ENCODE measurements around the gene C17orf75. TPM values are rescaled to one million over a fixed set of nuclear protein-coding genes. Genes with fewer than 3 reads are reported as not detected.
A peak's percentile ranks its signal among the peaks of the same experiment; 100 is the strongest.

C17orf75 gene
- total and polyA plus RNA-seq, 10 donors, result 9.3 to 25.8 (median 14.5) TPM

DNA sequence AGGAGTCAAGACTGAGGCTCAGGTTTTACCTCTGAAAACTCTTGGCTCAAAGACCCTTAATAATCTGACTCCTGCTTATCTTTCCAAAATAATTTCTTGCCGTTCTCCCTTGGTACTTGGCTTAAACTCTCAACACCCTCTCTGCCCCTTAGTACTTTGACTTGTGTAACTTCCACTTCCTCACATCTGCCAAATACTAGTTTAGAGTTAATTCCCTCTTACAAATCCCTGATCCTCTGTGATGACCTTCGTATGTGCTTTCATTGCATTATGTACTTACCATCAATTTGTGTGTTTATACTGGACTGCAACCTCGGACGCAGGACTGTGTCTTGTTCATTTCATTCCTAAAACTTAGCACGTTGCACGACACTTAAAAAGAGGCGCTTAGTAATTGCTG lies 43.1 kb upstream of the C17orf75 start:
- WGBS, 5 donors, result 85 to 92% (median 88%) methylated on average over 7 of the region's 7 CpGs
- intact Hi-C loops (cut with DNase I; ENCODE audit: low total_unique reads), result no loop called here
- Histone ChIP-seq H3K4me3 (no peak overlapping the region), H3K27me3 (replicated peaks in 1 of 7) (no peaks in the 10 kb centered on the region), H3K36me3 (peaks cover 0 to 80% (median 25%) of the 10 kb centered on the region in 6 donors), H3K4me1 (no peaks in the 10 kb centered on the region), H3K9me3 (no peaks in the 10 kb centered on the region), H3K27ac (no peak overlapping the region)
- no peak for DNase-seq
- TF ChIP-seq, protein P1, sequence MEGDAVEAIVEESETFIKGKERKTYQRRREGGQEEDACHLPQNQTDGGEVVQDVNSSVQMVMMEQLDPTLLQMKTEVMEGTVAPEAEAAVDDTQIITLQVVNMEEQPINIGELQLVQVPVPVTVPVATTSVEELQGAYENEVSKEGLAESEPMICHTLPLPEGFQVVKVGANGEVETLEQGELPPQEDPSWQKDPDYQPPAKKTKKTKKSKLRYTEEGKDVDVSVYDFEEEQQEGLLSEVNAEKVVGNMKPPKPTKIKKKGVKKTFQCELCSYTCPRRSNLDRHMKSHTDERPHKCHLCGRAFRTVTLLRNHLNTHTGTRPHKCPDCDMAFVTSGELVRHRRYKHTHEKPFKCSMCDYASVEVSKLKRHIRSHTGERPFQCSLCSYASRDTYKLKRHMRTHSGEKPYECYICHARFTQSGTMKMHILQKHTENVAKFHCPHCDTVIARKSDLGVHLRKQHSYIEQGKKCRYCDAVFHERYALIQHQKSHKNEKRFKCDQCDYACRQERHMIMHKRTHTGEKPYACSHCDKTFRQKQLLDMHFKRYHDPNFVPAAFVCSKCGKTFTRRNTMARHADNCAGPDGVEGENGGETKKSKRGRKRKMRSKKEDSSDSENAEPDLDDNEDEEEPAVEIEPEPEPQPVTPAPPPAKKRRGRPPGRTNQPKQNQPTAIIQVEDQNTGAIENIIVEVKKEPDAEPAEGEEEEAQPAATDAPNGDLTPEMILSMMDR (IDR thresholded peaks at IDR 0.05 in 8 of 11, conservative IDR thresholded peaks at IDR 0.05 in 3 of 11), result no peak
- no peak for TF ChIP-seq POLR2A (IDR thresholded peaks at IDR 0.05)

GRCh38 chr17:32383926-32384434 lies 42.0 kb upstream of the C17orf75 start:
- WGBS, 5 donors, result 86 to 97% (median 91%) methylated on average over 1 of the region's 1 CpG
- DNase-seq, result no peak
- intact Hi-C loops (cut with DNase I; ENCODE audit: low total_unique reads), result no loop called here
- TF ChIP-seq POLR2AphosphoS5 (IDR thresholded peaks at IDR 0.05) (no peak), POLR2A (IDR thresholded peaks at IDR 0.05) (no peak)
- TF ChIP-seq, protein P1 (IDR thresholded peaks at IDR 0.05 in 8 of 11, conservative IDR thresholded peaks at IDR 0.05 in 3 of 11), result no peak
- no peaks in the 10 kb centered on the region for H3K4me1 ChIP-seq
- H3K27ac ChIP-seq, result no peak overlapping the region
- H3K27me3 ChIP-seq (replicated peaks in 1 of 7), result no peaks in the 10 kb centered on the region
- no peaks in the 10 kb centered on the region for H3K9me3 ChIP-seq
- peaks cover 0 to 80% (median 34%) of the 10 kb centered on the region in 6 donors for H3K36me3 ChIP-seq
- no peak overlapping the region for H3K4me3 ChIP-seq

DNA sequence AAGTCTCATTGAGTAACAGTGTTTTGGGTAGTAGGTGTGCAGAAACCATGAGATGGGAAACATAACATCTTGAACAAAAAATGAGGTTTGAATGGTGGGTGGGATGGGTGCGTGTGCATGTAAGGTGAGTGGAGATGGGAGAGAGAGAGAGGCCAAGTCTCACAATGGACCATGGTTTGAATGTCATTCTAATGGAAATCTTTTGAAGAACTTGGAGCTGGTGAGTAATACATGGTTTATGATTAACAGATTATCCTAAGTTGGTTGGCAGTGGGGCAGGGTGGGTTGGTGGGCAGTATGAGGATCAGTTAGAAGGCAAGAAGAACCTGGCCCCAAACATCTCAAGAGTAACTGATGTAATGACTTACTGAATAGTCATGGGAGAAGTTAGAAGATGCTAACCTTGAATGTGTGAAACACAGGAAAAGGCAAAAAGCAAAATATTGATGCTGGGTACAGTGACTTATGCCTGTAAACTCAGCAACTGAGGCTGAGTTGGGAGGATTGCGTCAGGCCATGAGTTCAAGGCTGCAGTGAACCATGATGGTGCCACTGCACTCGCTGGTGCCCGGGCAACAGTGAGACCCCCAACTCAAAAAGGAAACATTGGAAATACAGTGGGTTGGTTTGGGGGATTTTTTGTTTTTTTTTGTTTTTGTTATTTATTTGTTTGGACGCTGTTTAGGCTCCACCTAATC lies 40.7 kb upstream of the C17orf75 start:
- Histone ChIP-seq H3K4me3 (no peak overlapping the region), H3K27me3 (replicated peaks in 1 of 7) (no peaks in the 10 kb centered on the region), H3K9me3 (no peaks in the 10 kb centered on the region), H3K36me3 (peaks cover 0 to 80% (median 47%) of the 10 kb centered on the region in 6 donors), H3K4me1 (no peaks in the 10 kb centered on the region), H3K27ac (no peak overlapping the region)
- no peak for DNase-seq
- 92 to 99% (median 97%) methylated on average over 5 of the region's 5 CpGs for WGBS, 5 donors
- intact Hi-C loops (cut with DNase I; ENCODE audit: low total_unique reads), result no loop called here
- TF ChIP-seq POLR2AphosphoS5 (IDR thresholded peaks at IDR 0.05) (peak in 2 of 3 donors; percentile 38 to 43), POLR2A (IDR thresholded peaks at IDR 0.05) (no peak)

GRCh38 chr17:32370426-32370825 lies 28.5 kb upstream of the C17orf75 start:
- Histone ChIP-seq H3K4me1 (peaks cover 0 to 62% (median 8%) of the 10 kb centered on the region in 6 donors), H3K4me3 (no peak overlapping the region), H3K36me3 (peaks cover 9 to 100% (median 96%) of the 10 kb centered on the region in 6 donors), H3K9me3 (no peaks in the 10 kb centered on the region), H3K27me3 (replicated peaks in 1 of 7) (no peaks in the 10 kb centered on the region), H3K27ac (no peak overlapping the region)
- TF ChIP-seq POLR2A (IDR thresholded peaks at IDR 0.05) (no peak), POLR2AphosphoS5 (IDR thresholded peaks at IDR 0.05) (no peak)
- TF ChIP-seq, protein P1 (IDR thresholded peaks at IDR 0.05 in 8 of 11, conservative IDR thresholded peaks at IDR 0.05 in 3 of 11), result no peak
- 55 to 71% (median 61%) methylated on average over 1 of the region's 1 CpG for WGBS, 5 donors
- DNase-seq, result no peak
- intact Hi-C loops (cut with DNase I; ENCODE audit: low total_unique reads), result no loop called here

Measured in spleen (tissue), 11 donors.